Activated CD4-positive, alpha-beta T cell treated with anti-CD3 and anti-CD28 coated beads, Interleukin-2, amount 50 U/mL, for 48 hours (primary cell): Measurements from ENCODE around the gene METTL18.
"Not testable (repeated sequence)": the region's sequence is repeated elsewhere in the genome, so short reads cannot be mapped to it uniquely, and the experiment has no call there.

Experiments used
- DNase-seq, 2 experiments: peaks; one replicate each; pipeline ENCODE4 v3.0.0-alpha.2; 2020

The METTL18 gene

GRCh38 chr1:169794530-169795416 is at the start of gene METTL18:
Gene METTL18 (minus strand): TSS chr1:169794907. CDS start chr1:169793695, 1,212 bp downstream.
- peak; percentile 89 to 92 for DNase-seq

GRCh38 chr1:169838942-169839341 is 44.2 kb upstream of the METTL18 start:
- DNase-seq = no peak

GRCh38 chr1:169836198-169836597 is 41.5 kb upstream of the METTL18 start:
- no peak for DNase-seq

- DNase-seq = no peak
Measured at GRCh38 chr1:169835647-169836046, 40.9 kb upstream of the METTL18 start.

- no peak for DNase-seq
Measured at GRCh38 chr1:169834869-169835268, 40.2 kb upstream of the METTL18 start.

GRCh38 chr1:169833179-169833901 is 38.6 kb upstream of the METTL18 start:
- DNase-seq = no peak

- DNase-seq = no peak
Measured at GRCh38 chr1:169829671-169830070, 35.0 kb upstream of the METTL18 start.

GRCh38 chr1:169824153-169824552 is 29.4 kb upstream of the METTL18 start:
- DNase-seq = no peak

GRCh38 chr1:169821500-169821899 is 26.8 kb upstream of the METTL18 start:
- DNase-seq = no peak

GRCh38 chr1:169816617-169817016 is 21.9 kb upstream of the METTL18 start:
- DNase-seq = no peak

GRCh38 chr1:169814265-169814664 is 19.6 kb upstream of the METTL18 start:
- DNase-seq = no peak

- DNase-seq = no peak
Measured at GRCh38 chr1:169812131-169812530, 17.4 kb upstream of the METTL18 start.

GRCh38 chr1:169811418-169812035 is 16.8 kb upstream of the METTL18 start:
- not testable (repeated sequence) for DNase-seq

GRCh38 chr1:169809370-169810095 is 14.8 kb upstream of the METTL18 start:
- DNase-seq = peak in 1 of 2 experiments; percentile 8

GRCh38 chr1:169804941-169805340 is 10.2 kb upstream of the METTL18 start:
- DNase-seq = no peak

GRCh38 chr1:169802888-169803287 is 8.2 kb upstream of the METTL18 start:
- no peak for DNase-seq

- DNase-seq = no peak
Measured at GRCh38 chr1:169797281-169797680, 2.6 kb upstream of the METTL18 start.

GRCh38 chr1:169796274-169796810 is 1.6 kb upstream of the METTL18 start:
- no peak for DNase-seq

GRCh38 chr1:169795687-169796086 is 980 bp upstream of the METTL18 start:
- DNase-seq = peak in 1 of 2 experiments; percentile 11

GRCh38 chr1:169793730-169794129 is 977 bp downstream of the METTL18 start:
- no peak for DNase-seq

- no peak for DNase-seq
Measured at GRCh38 chr1:169788402-169788801, 6.3 kb downstream of the METTL18 start.

- DNase-seq = no peak
Measured at GRCh38 chr1:169786974-169787373, 7.7 kb downstream of the METTL18 start.

- DNase-seq = no peak
Measured at GRCh38 chr1:169785267-169785666, 9.4 kb downstream of the METTL18 start.
